ENCODE measurements around the gene INPP5A.

DNA sequence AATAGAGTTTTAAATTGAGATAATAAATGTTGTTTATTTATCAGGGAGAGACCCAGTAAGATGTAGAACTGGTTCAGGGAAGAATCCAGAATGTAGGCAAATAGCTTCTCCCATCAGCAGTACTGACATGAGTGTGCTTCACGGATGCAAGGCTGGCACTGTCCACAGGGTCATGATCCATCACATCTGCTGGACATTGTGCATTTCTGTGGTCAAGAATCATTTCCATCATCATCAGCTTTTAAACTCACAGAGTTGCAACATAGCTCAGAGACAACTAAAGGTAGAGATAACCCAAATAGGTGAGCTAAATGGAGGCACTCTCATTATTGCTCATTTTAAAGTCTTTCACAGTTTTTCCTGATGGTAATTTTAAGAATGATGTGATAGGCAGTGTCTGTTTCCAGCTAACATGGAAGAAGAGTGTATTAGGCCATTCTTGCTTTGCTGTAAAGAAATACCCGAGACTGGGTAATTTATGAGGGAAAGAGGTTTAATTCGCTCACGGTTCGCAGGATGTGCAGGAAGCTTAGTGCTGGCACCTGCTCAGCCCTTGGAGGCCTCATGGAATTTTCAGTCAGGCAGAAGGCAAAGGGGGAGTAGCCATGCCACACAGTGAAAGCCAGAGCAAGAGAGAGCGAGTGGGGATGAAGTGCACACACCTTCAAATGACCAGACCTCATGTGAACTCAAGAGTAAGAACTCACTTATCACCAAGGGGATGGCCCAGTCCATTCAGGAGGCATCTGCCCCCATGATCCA, 80.8 kb downstream of the INPP5A start:
- TF ChIP-seq, protein P1, sequence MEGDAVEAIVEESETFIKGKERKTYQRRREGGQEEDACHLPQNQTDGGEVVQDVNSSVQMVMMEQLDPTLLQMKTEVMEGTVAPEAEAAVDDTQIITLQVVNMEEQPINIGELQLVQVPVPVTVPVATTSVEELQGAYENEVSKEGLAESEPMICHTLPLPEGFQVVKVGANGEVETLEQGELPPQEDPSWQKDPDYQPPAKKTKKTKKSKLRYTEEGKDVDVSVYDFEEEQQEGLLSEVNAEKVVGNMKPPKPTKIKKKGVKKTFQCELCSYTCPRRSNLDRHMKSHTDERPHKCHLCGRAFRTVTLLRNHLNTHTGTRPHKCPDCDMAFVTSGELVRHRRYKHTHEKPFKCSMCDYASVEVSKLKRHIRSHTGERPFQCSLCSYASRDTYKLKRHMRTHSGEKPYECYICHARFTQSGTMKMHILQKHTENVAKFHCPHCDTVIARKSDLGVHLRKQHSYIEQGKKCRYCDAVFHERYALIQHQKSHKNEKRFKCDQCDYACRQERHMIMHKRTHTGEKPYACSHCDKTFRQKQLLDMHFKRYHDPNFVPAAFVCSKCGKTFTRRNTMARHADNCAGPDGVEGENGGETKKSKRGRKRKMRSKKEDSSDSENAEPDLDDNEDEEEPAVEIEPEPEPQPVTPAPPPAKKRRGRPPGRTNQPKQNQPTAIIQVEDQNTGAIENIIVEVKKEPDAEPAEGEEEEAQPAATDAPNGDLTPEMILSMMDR (conservative IDR thresholded peaks at IDR 0.05): no peak
- no peak for TF ChIP-seq ZFX (IDR thresholded peaks at IDR 0.05)
